H1 (cell line): ENCODE measurements around the gene KDM2A. TPM values are rescaled to one million over a fixed set of nuclear protein-coding genes. Genes with fewer than 3 reads are reported as not detected.

Source experiments
- CTCF ChIP-seq, 3 experiments: IDR thresholded peaks; 1 replicate in 2 of 3; 2 replicates in 1 of 3; pipeline versions ENCODE4 v1.5.1 to v1.6.1; 2011; ENCODE audit warnings: low read length in 3 of 3, mild to moderate bottlenecking in 3 of 3, inconsistent platforms in 2 of 3, low read depth in 1 of 3, moderate library complexity in 1 of 3; ENCODE audit not compliant: insufficient read depth in 1 of 3; ENCODE audit errors: control extremely low read depth in 1 of 3
- RAD21 ChIP-seq, 2 experiments: IDR thresholded peaks in 1 of 2; conservative IDR thresholded peaks in 1 of 2; 2 replicates each; pipeline ENCODE4 v1.6.1; 2011; ENCODE audit warnings: low read depth in 2 of 2, low read length in 2 of 2, improper control_type of control experiment in 1 of 2, inconsistent platforms in 1 of 2, mild to moderate bottlenecking in 1 of 2, moderate library complexity in 1 of 2
- SIN3A ChIP-seq, 2 experiments: IDR thresholded peaks in 1 of 2; conservative IDR thresholded peaks in 1 of 2; 2 replicates each; pipeline ENCODE4 v1.6.1; 2011 to 2012; ENCODE audit warnings: low read length in 2 of 2, improper control_type of control experiment in 1 of 2, low read depth in 1 of 2, mild to moderate bottlenecking in 1 of 2
- TBP ChIP-seq: IDR thresholded peaks from 2 replicates; pipeline ENCODE4 v1.6.1; 2011; ENCODE audit warnings: low read depth, low read length, improper control_type of control experiment
- polyA plus RNA-seq, 7 experiments: library from polyadenylated mRNA; depleted of rRNA in 3 of 7; stranded (reverse) in 5 of 7; unstranded in 2 of 7; fragments of >200 nt in 5 of 7; fragments of 200-250 nt in 2 of 7; gene quantifications; 1 replicate in 5 of 7; 2 replicates in 1 of 7; 4 replicates in 1 of 7; pipeline versions ENCODE4 v1.2.1 to v1.2.3, GENCODE V29; 2011 to 2013; ENCODE audit warnings: missing spikeins in 2 of 7, mixed read lengths in 2 of 7
- total RNA-seq: library from RNA; stranded (reverse); fragmentation: NEBNext Ultra II Directional; extraction: Animal tissue kit (Norgen Biotek cat#: 25700); gene quantifications from 2 replicates; pipeline ENCODE4 v1.2.1, GENCODE V29; 2021

The KDM2A gene
- total and polyA plus RNA-seq, 2 of the 8 experiments (the other 6 are each of a cell fraction or from before 2014, with no cell fraction given), result 55.4 to 66.2 TPM

GRCh38 chr11:67265633-67266448 is 146.8 kb downstream of the KDM2A start (continued):
- peak in 2 of 3 experiments; percentile 80 to 92; a peak in 3 of 4 replicates for TF ChIP-seq CTCF (IDR thresholded peaks at IDR 0.05; ENCODE audit: control extremely low read depth in 1 of 3, insufficient read depth in 1 of 3, low read depth in 1 of 3, low read length in 3 of 3)
- TF ChIP-seq TBP, result peak; percentile 57; the same call in 1 of the 2 replicates
- TF ChIP-seq SIN3A (conservative IDR thresholded peaks at IDR 0.05 in 1 of 2, IDR thresholded peaks at IDR 0.05 in 1 of 2; ENCODE audit: low read depth in 1 of 2, low read length in 2 of 2), result 0 out of 4 replicates have a peak, but pooled peaks of 1 of the 2 experiments have one; percentile 30
- TF ChIP-seq RAD21 (IDR thresholded peaks at IDR 0.05 in 1 of 2, conservative IDR thresholded peaks at IDR 0.05 in 1 of 2; ENCODE audit: low read depth in 2 of 2, low read length in 2 of 2), result peak; percentile 61 to 77
